AG08395 (cell line): Measurements from ENCODE around the gene GMFB.

Experiments
- DNase-seq: peaks from one replicate; pipeline ENCODE4 v3.0.0; 2012; ENCODE audit warnings: mixed read lengths, low spot score

GMFB gene

GRCh38 chr14:54425537-54426274 is 63.1 kb downstream of the GMFB start:
- no peak for DNase-seq

- DNase-seq: no peak
These were observed 63.7 kb downstream of the GMFB start for GRCh38 chr14:54425068-54425467.
